H54 (cell line): Measurements from ENCODE around the gene UIMC1.
"Not testable (repeated sequence)": the region's sequence is repeated elsewhere in the genome, so short reads cannot be mapped to it uniquely, and the experiment has no call there.

ENCODE experiments used
- DNase-seq: peaks from one replicate; pipeline ENCODE4 v3.0.0; 2011; ENCODE audit warnings: low spot score, mixed read lengths; ENCODE audit not compliant: insufficient read length
- FAIRE-seq: peaks from 3 replicates; lab custom pipeline; 2011; peaks lifted over from hg19 to GRCh38; lab: Jason Lieb, UNC
- POLR2A ChIP-seq: IDR thresholded peaks from 2 replicates; pipeline ENCODE4 v1.6.1; 2011; ENCODE audit warnings: low read depth, mild to moderate bottlenecking, low read length

The UIMC1 gene

DNA sequence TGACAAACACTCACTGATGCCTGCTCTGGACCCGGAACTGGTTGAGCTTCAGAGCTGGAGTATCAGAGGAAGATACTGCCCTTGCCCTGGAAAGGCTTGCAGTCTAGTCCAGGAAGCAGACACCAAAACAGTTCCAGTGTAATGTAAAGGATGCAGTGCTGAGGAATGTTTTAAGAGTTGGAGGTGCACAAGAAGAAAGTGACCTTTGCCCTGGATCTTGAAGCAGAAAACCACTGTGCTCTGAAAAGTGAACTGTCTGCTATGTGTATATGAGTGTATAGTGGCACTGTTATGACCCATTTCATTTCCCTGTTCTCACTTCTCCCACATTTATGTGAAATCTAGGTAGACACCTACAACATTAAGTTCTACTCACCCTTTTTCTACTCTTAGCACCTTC lies 18.0 kb upstream of the UIMC1 start:
- FAIRE-seq (no peak), DNase-seq (no peak)
- TF ChIP-seq POLR2A, result no peak

DNA sequence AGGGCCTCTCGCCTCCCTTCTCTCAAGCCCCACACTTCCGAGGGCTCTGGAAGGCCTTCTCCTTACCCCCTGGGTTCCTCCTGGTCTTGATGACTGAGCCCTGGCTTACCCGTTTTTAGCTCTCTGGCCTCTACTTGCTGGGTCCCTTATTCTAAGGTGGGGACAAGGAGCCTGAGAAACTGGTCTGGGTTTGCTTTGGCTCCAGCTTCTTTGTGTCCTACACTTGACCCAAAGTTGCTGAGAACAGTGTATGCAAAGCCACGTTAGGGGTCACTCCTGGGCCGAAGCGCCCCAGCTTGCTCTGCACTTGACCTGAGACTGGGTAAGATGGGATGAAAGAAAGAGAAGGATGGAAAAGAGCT lies 16.7 kb upstream of the UIMC1 start:
- DNase-seq, result no peak
- FAIRE-seq, result no peak
- no peak for TF ChIP-seq POLR2A

DNA sequence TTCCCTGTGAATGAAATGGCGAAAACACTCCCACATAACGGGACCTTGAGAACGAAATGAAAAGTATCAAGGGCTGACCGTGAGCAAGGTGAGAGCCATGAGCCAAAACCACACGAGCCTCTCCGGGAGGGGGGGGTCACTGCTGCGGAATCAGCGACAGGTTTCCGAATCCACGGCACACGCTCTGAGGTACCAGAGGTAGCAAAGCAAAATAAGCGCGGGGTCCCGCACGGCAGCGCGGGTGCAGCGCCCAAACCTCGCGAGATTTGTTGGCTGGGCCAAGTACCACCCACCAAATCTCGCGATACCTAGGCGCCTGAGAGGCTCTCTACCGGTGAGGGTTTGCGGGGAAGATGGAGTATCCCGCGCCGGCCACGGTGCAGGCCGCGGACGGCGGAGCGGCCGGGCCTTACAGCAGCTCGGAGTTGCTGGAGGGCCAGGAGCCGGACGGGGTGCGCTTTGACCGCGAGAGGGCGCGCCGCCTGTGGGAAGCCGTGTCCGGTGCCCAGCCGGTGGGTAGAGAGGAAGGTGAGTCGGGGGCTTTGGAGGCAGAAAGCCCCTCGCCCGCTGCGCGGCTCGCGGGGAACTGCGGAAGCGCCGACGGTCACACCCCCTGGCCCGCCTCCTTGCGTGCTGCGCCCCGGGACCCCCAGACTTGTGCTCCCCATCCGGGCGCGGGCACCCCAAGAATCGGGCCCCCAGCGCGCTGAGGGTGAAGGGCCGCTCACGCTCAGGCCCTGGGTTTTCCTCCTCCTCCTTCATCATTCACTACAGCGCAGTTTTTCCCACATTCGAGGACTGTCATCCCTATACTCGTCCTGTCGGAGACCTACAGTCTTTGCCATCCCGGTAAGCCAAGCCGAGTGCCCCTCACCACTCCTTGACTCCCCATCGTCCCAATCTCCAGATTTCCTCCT lies 16.1 kb upstream of the UIMC1 start, which contains the start of gene ZNF346:
ZNF346 (plus strand) TSS at position 311 of the 917 bp plus-strand sequence; CDS start at position 354, 43 bp downstream.
- FAIRE-seq, result peak; percentile 41
- TF ChIP-seq POLR2A, result peak; percentile 85
- DNase-seq, result peak; percentile 92

DNA sequence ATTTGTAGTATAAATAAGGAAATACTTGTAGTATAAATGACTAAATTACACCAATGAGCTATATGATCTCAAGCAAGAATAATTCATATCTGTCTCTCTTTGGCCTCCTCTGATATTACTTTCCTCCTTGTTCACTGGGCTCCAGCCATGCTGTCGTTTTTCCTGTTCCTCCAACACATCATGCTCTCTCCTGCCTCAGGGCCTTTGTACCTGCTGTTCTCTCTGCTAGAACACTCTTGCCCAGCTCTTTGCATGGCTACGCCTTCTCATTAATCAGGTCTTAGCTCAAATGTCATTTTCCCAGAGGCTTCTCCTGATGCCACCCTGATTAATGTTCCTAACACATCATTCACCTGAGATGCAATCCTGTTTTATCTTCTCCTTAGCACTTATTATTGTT lies 13.5 kb upstream of the UIMC1 start:
- no peak for DNase-seq
- no peak for FAIRE-seq

DNA sequence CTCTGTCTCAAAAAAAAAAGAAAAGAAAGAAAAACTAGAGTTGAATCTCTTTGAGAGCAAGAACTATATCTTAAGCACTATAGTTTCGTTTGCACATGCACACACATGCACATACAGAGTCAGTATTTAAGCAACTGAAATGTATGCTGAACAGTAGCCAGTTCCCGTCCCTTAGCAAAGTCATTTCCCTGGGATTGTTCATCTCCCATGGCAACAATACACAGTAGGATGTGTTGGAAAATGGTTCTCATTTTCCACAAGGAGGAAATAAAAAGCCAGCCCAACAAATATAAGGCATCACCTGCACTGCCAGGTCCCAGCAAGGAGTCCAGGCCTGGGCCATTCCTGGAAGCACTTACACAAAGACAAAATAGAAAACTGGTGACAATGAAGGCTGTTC lies 11.8 kb upstream of the UIMC1 start:
- TF ChIP-seq POLR2A, result no peak
- FAIRE-seq (no peak), DNase-seq (no peak)

More for the DNA sequence above, 13.5 kb upstream of the UIMC1 start:
- TF ChIP-seq POLR2A, result no peak

DNA sequence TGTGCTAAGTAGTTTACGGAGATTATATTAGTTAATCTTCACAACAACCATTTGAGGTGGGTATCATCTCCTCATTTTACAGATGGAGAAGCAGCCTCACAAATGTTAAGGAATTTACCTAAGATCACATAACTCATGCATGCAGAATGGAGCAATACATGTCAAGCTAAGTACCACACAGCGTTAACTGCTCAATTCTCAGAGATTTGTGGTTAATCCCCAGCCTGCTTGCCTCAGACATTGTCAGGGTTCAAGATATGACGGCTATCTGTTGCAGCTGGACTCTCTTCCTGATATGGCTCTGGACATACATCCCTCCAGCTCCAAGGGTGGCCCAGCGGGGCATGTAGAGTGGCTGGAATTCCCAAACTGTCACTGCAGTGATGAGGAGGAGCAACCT lies 8.6 kb upstream of the UIMC1 start:
- TF ChIP-seq POLR2A, result no peak
- no peak for DNase-seq
- no peak for FAIRE-seq

DNA sequence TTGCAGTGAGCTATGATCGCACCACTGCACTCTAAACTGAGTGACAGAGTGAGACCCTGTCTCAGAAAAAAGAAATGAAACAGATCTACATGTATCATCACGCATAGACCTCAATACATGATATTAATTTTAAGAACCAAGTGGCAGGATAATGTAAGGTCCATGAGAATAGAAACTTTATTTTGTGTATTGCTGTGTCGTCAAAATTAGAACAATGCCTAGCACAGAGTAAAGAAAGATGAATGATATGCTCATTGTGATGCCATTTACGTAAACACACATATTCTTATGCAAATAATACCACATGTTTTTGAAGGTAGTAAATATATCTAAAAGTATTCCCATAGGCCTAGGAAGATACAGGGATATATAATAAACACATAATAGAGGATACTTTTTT lies 3.6 kb upstream of the UIMC1 start:
- TF ChIP-seq POLR2A, result no peak
- FAIRE-seq, result no peak
- DNase-seq, result no peak

DNA sequence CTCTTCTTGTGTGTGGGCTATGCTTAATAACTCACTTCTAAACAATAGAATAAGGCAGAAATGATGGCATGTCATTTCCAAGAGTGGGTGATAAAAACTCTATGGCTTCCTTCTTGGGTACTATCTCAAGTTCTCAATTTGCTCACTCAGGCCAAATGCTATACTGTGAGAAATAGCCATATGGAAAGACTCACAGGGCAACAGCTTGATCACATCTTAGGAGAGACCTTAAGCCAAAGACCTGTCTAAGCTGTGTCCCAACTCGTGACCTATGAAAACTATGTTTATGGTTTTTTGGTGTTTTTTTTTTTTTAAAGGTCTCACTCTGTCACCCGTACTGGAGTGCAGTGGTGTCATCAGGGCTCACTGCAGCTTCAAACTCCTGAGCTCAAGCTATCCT lies 2.1 kb upstream of the UIMC1 start:
- no peak for DNase-seq
- FAIRE-seq, result no peak
- no peak for TF ChIP-seq POLR2A

DNA sequence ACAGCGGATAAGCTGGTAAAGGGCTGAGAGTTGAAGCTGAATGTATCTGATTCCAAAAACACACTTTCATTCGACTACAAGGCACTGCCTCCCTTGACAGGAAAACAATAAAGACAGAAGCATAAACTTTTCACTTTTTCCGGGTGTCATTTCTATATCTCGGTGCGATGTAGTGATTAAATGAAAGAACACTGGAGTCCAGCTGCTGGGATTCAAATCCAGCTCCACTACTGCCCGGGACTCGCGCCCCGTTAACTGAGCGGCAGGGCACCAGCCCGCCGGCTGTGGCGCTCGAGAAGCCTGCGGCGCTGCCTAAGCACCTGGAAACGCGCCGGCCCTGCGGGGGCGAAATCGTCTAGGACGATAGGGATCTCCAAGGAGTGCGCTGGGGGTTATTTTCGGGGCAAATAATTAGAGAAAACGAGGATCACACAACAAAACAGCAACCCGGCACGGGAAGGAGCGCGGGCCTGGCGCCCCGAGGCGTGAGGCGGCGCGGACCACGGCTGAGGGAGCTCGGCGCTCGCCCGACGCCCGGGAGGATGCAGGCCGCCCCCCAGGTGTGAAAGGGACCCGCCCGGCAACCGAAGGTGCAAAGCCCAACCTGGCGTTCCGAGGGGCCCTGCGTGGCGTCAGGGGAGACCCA lies 837 bp downstream of the UIMC1 start:
- no peak for FAIRE-seq
- DNase-seq, result peak; percentile 47
- no peak for TF ChIP-seq POLR2A

DNA sequence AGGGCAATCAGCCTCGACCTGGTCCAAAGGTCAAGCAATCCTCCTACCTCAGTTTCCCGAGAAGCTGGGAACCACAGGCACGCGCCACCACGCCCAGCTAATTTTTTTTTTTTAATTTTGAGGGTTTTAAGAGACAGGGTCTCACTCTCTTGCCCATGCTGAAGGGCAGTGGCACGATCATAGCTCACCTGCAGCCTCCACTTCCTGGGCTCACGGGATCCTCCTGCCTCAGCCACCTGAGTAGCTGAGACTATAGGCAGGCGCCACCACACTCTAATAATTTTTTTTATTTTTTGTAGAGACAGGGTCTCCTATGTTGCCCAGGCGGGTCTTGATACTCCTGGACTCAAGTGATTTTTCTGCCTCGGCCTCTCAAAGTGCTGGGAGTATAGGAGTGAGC lies 1.6 kb downstream of the UIMC1 start:
- FAIRE-seq (no peak), DNase-seq (no peak)
- no peak for TF ChIP-seq POLR2A

DNA sequence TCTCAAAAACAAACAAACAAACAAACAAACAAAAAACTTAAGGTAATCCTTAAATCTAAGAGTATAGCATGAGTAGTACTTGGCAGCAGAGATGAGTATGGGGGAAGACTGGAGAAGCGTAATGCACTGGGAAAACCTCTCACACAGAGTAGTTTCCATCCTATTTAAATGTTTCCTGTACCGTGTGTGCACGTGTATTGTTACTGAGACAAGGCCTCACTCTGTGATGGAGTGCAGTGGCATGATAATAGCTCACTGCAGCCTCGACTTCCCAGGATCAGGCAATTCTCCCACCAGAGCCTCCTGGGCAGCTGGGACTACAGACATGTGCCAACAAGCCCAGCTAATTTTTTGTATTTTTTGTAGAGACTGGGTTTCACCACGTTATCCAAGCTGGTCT lies 2.9 kb downstream of the UIMC1 start:
- TF ChIP-seq POLR2A, result no peak
- FAIRE-seq (no peak), DNase-seq (no peak)

DNA sequence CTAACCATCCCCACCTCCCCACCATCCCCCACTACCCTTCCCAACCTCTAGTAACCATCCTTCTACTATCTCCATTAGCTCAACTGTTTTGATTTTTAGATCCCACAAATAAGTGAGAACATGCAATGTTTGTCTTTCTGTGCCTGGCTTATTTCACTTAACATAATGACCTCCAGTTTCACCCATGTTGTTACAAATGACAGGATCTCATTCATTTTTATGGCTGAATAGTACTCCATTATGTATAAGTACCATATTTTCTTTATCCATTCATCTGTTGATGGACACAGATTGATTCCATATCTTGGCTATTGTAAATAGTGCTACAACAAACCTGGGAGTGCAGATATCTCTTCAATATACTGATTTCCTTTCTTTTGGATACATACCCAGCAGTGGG lies 7.1 kb downstream of the UIMC1 start:
- FAIRE-seq, DNase-seq: not testable (repeated sequence)

DNA sequence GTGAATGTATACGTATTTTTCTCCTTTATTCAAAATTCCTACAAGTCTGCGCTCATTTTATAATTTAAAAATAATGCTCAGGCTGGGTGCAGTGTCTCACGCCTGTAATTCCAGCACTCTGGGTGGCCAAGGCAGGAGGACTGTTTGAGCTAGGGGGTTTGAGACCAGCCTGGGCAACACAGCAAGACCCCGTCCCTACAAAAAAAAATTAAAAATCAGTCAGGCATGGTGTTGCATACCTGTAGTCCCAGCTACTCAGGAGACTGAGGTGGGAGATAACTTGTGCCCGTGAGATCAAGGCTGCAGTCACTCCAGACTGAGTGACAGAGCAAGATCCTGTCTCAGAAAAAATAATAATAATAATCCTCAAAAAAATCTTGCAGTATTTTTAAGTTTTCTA lies 7.8 kb downstream of the UIMC1 start:
- no peak for TF ChIP-seq POLR2A
- no peak for DNase-seq
- FAIRE-seq, result no peak

DNA sequence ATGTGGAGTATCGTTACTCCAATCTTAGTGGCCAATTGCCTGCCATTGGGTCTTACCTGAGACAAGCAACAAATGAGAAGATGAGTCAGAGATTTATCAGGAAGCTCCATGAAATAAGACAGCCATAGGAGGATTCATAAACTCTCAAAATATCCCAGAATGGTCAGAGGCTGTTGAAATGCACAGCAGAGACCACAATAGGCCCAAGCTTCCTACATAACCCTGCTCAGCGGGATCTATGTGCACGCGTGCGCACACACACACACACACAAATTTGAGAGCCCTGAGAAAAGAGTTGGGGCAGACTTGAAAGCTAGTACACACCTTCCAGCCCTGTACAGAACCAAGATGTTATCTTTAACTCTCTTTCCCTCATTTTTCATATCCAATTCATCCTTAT lies 9.8 kb downstream of the UIMC1 start:
- TF ChIP-seq POLR2A, result no peak
- FAIRE-seq (no peak), DNase-seq (no peak)
